H1 (cell line): ENCODE measurements around the gene JAG2. TPM values are rescaled to one million over a fixed set of nuclear protein-coding genes. Genes with fewer than 3 reads are reported as not detected.

ENCODE experiments used
- CTCF ChIA-PET: fragments of 300-600 bp; sonication (Branson Sonifier 250); formaldehyde crosslinking; loops from one replicate; lab custom pipeline; 2021; ENCODE audit not compliant: partially characterized antibody; lab: Charles Lee
- POLR2A ChIA-PET: fragments of 300-600 bp; sonication (Branson Sonifier 250); formaldehyde crosslinking; loops from one replicate; lab custom pipeline; 2021; ENCODE audit warnings: inconsistent platforms; ENCODE audit not compliant: partially characterized antibody; lab: Charles Lee
- DNase-seq, 2 experiments: peaks; one replicate each; pipeline versions ENCODE4 v3.0.0 to v3.0.0-alpha.2; 2010 to 2022; ENCODE audit warnings: low spot score in 2 of 2, low read depth in 1 of 2, mixed read lengths in 1 of 2
- FAIRE-seq: peaks from 2 replicates; lab custom pipeline; 2011; peaks lifted over from hg19 to GRCh38; lab: Jason Lieb, UNC
- H2AFZ ChIP-seq: 2 replicates; pipeline ENCODE4 v1.8.1; 2012; ENCODE audit warnings: low read length, inconsistent platforms
- H2AK5ac ChIP-seq: 2 replicates; pipeline ENCODE4 v1.6.1; 2013; ENCODE audit warnings: low read depth, low read length
- H2BK120ac ChIP-seq: replicated peaks from 2 replicates; pipeline ENCODE3; 2013; ENCODE audit warnings: low read depth, low read length, inconsistent platforms
- H2BK12ac ChIP-seq: 2 replicates; pipeline ENCODE4 v1.6.1; 2013; ENCODE audit warnings: low read depth, low read length
- H2BK15ac ChIP-seq: 2 replicates; pipeline ENCODE4 v1.6.1; 2013; ENCODE audit warnings: low read length
- H2BK20ac ChIP-seq: 2 replicates; pipeline ENCODE4 v1.6.1; 2013; ENCODE audit warnings: low read length
- H2BK5ac ChIP-seq: 2 replicates; pipeline ENCODE4 v1.6.1; 2013; ENCODE audit warnings: low read depth, low read length
- H3K14ac ChIP-seq: 2 replicates; pipeline ENCODE4 v1.6.1; 2013; ENCODE audit warnings: inconsistent platforms; ENCODE audit not compliant: insufficient read length
- H3K18ac ChIP-seq: 2 replicates; pipeline ENCODE4 v1.6.1; 2013; ENCODE audit warnings: low read length; ENCODE audit errors: extremely low read depth
- H3K23ac ChIP-seq: 2 replicates; pipeline ENCODE4 v1.6.1; 2013; ENCODE audit warnings: inconsistent platforms; ENCODE audit not compliant: insufficient read length
- H3K23me2 ChIP-seq: 2 replicates; pipeline ENCODE4 v1.6.1; 2013; ENCODE audit warnings: low read depth, low read length
- H3K27ac ChIP-seq: 2 replicates; pipeline ENCODE4 v1.6.1; 2011; ENCODE audit warnings: low read depth, low read length, inconsistent platforms
- H3K27me3 ChIP-seq, 4 experiments: replicated peaks in 1 of 4; 1 replicate in 1 of 4; 2 replicates in 3 of 4; pipeline versions ENCODE4 v1.6.1 to v1.8.1; 2011 to 2013; ENCODE audit warnings: low read length in 3 of 4, mild to moderate bottlenecking in 3 of 4, inconsistent platforms in 2 of 4, mixed read lengths in 2 of 4, moderate library complexity in 1 of 4; ENCODE audit not compliant: control insufficient read depth in 3 of 4, insufficient read depth in 3 of 4; ENCODE audit errors: extremely low read depth in 1 of 4
- H3K36me3 ChIP-seq, 4 experiments: 2 replicates each; pipeline versions ENCODE4 v1.6.1 to v1.8.1; 2011 to 2013; ENCODE audit warnings: mild to moderate bottlenecking in 4 of 4, low read length in 3 of 4, moderate library complexity in 2 of 4, control low read depth in 1 of 4, inconsistent platforms in 1 of 4; ENCODE audit not compliant: insufficient read depth in 4 of 4, control insufficient read depth in 2 of 4
- H3K4ac ChIP-seq: replicated peaks from 2 replicates; pipeline ENCODE3; 2013; ENCODE audit warnings: low read length, low read depth, mixed read lengths, inconsistent platforms; ENCODE audit not compliant: insufficient read length
- H3K4me1 ChIP-seq, 4 experiments: replicated peaks in 1 of 4; 1 replicate in 1 of 4; 2 replicates in 3 of 4; pipeline versions ENCODE4 v1.6.1 to v1.8.1; 2011 to 2013; ENCODE audit warnings: low read length in 3 of 4, inconsistent platforms in 2 of 4, mixed read lengths in 1 of 4; ENCODE audit not compliant: insufficient read depth in 4 of 4, control insufficient read depth in 3 of 4
- H3K4me2 ChIP-seq, 2 experiments: 2 replicates each; pipeline versions ENCODE4 v1.6.1 to v1.8.1; 2011 to 2013; ENCODE audit warnings: low read depth in 2 of 2, low read length in 2 of 2, control low read depth in 1 of 2, inconsistent platforms in 1 of 2, mild to moderate bottlenecking in 1 of 2; ENCODE audit not compliant: insufficient read depth in 1 of 2
- H3K4me3 ChIP-seq, 4 experiments: fragments of 200-600, 300-600 bp in 1 of 4; sonication (generic), shearing (Covaris generic), sonication (Bioruptor Twin) in 1 of 4; 2 replicates each; pipeline versions ENCODE4 v1.5.1 to v1.8.1; 2011 to 2016; ENCODE audit warnings: low read length in 4 of 4, low read depth in 3 of 4, control low read depth in 2 of 4, inconsistent platforms in 2 of 4, mild to moderate bottlenecking in 2 of 4, mixed read lengths in 1 of 4, moderate library complexity in 1 of 4; ENCODE audit not compliant: insufficient read depth in 2 of 4; ENCODE audit errors: extremely low read depth in 1 of 4
- H3K56ac ChIP-seq: replicated peaks from 2 replicates; pipeline ENCODE3; 2013; ENCODE audit warnings: low read depth, mild to moderate bottlenecking, mixed read lengths, low read length, inconsistent platforms; ENCODE audit not compliant: insufficient read length
- H3K79me1 ChIP-seq: 2 replicates; pipeline ENCODE4 v1.6.1; 2013; ENCODE audit warnings: low read depth, low read length, control low read depth
- H3K79me2 ChIP-seq, 2 experiments: 2 replicates each; pipeline versions ENCODE4 v1.6.1 to v1.8.1; 2012 to 2013; ENCODE audit warnings: low read length in 2 of 2, mild to moderate bottlenecking in 2 of 2, inconsistent platforms in 1 of 2; ENCODE audit not compliant: insufficient read depth in 2 of 2, control insufficient read depth in 1 of 2
- H3K9ac ChIP-seq, 4 experiments: replicated peaks in 1 of 4; 1 replicate in 1 of 4; 2 replicates in 3 of 4; pipeline versions ENCODE4 v1.6.1 to v1.8.1; 2011 to 2013; ENCODE audit warnings: low read depth in 3 of 4, low read length in 3 of 4, control low read depth in 2 of 4, mild to moderate bottlenecking in 2 of 4, moderate library complexity in 2 of 4, inconsistent platforms in 1 of 4; ENCODE audit errors: extremely low read depth in 1 of 4
- H3K9me3 ChIP-seq, 2 experiments: 2 replicates each; pipeline versions ENCODE4 v1.6.1 to v1.8.1; 2012 to 2013; ENCODE audit warnings: mild to moderate bottlenecking in 2 of 2, moderate library complexity in 2 of 2, control low read depth in 1 of 2, inconsistent platforms in 1 of 2, low read depth in 1 of 2, low read length in 1 of 2, mixed read lengths in 1 of 2; ENCODE audit not compliant: insufficient read depth in 2 of 2
- H4K20me1 ChIP-seq, 2 experiments: replicated peaks in 1 of 2; 2 replicates each; pipeline versions ENCODE3 to v1.8.1; 2011 to 2013; ENCODE audit warnings: inconsistent platforms in 2 of 2, low read length in 2 of 2, mild to moderate bottlenecking in 1 of 2; ENCODE audit not compliant: insufficient read depth in 2 of 2, control insufficient read depth in 1 of 2
- H4K5ac ChIP-seq: 2 replicates; pipeline ENCODE4 v1.6.1; 2013; ENCODE audit warnings: low read length, low read depth, mixed read lengths, inconsistent platforms; ENCODE audit not compliant: insufficient read length
- H4K8ac ChIP-seq: 2 replicates; pipeline ENCODE4 v1.8.0; 2013; ENCODE audit warnings: mild to moderate bottlenecking, moderate library complexity, low read length, inconsistent platforms; ENCODE audit not compliant: insufficient read depth; ENCODE audit errors: extremely low read depth
- H4K91ac ChIP-seq: replicated peaks from 2 replicates; pipeline ENCODE3; 2013; ENCODE audit warnings: low read length, mixed read lengths, inconsistent platforms; ENCODE audit not compliant: insufficient read length
- ASH2L ChIP-seq: fragments of 200-600, 300-600 bp; sonication (generic); IDR thresholded peaks from one replicate; pipeline ENCODE4 v1.7.1; 2017; ENCODE audit warnings: low read length
- CBX8 ChIP-seq: fragments of 300-800, 300-1000 bp; sonication (generic); IDR thresholded peaks from 2 replicates; pipeline ENCODE4 v1.7.1; 2016; ENCODE audit warnings: low read depth, low read length, borderline replicate concordance
- RXRA ChIP-seq: IDR thresholded peaks from 2 replicates; pipeline ENCODE4 v1.6.1; 2011; ENCODE audit warnings: low read depth, mild to moderate bottlenecking, low read length, moderate library complexity; ENCODE audit not compliant: insufficient read depth
- SIRT6 ChIP-seq: IDR thresholded peaks from one replicate; pipeline ENCODE4 v1.7.1; 2012; ENCODE audit warnings: low read length, inconsistent platforms
- SP1 ChIP-seq: IDR thresholded peaks from 2 replicates; pipeline ENCODE4 v1.6.1; 2011; ENCODE audit warnings: low read depth, low read length
- WGBS, 2 experiments: shearing (Covaris generic) in 1 of 2; methylation state at CpG; one replicate each; pipeline versions ENCODE4 v1.1.6 to v1.1.7; 2013 to 2015; ENCODE audit warnings: low lambda C conversion rate in 2 of 2, mixed read lengths in 2 of 2, inconsistent platforms in 1 of 2, low coverage in 1 of 2, missing lambda C conversion rate in 1 of 2; ENCODE audit not compliant: insufficient replicate concordance in 2 of 2, insufficient coverage in 1 of 2, insufficient read length in 1 of 2; ENCODE audit errors: extremely low coverage in 1 of 2, missing lambda C conversion rate in 1 of 2; 5-methylcytosine and 5-hydroxymethylcytosine counted together
- polyA plus RNA-seq, 7 experiments: library from polyadenylated mRNA; depleted of rRNA in 3 of 7; stranded (reverse) in 5 of 7; unstranded in 2 of 7; fragments of >200 nt in 5 of 7; fragments of 200-250 nt in 2 of 7; gene quantifications; 1 replicate in 5 of 7; 2 replicates in 1 of 7; 4 replicates in 1 of 7; pipeline versions ENCODE4 v1.2.1 to v1.2.3, GENCODE V29; 2011 to 2013; ENCODE audit warnings: missing spikeins in 2 of 7, mixed read lengths in 2 of 7
- total RNA-seq: library from RNA; stranded (reverse); fragmentation: NEBNext Ultra II Directional; extraction: Animal tissue kit (Norgen Biotek cat#: 25700); gene quantifications from 2 replicates; pipeline ENCODE4 v1.2.1, GENCODE V29; 2021

JAG2 gene
- total and polyA plus RNA-seq, 2 of the 8 experiments (the other 6 are each of a cell fraction or from before 2014, with no cell fraction given) = 2.8 to 6.2 TPM

GRCh38 chr14:105207996-105208737 lies 39.6 kb upstream of the JAG2 start:
- Histone ChIP-seq H4K20me1 (peaks cover 3 to 10% of the 10 kb centered on the region in 2 experiments), H3K27me3 (peaks cover 0 to under 1% (median 0%) of the 10 kb centered on the region in 4 experiments; a peak in 2 of 7 replicates), H3K36me3 (no peaks in the 10 kb centered on the region), H4K8ac (no peak overlapping the region), H2AFZ (no peak overlapping the region), H2BK20ac (no peak overlapping the region), H2BK12ac (no peak overlapping the region), H2BK15ac (no peak overlapping the region), H2AK5ac (no peak overlapping the region), H3K18ac (no peak overlapping the region), H3K4me1 (peaks cover 0 to 4% (median 0%) of the 10 kb centered on the region in 4 experiments; a peak in 1 of 7 replicates), H3K4me2 (no peak overlapping the region), H3K23me2 (no peaks in the 10 kb centered on the region), H3K23ac (no peak overlapping the region), H4K5ac (no peak overlapping the region), H3K27ac (no peak overlapping the region), H3K56ac (no peak overlapping the region), H3K4me3 (no peak overlapping the region), H3K9me3 (no peaks in the 10 kb centered on the region), H4K91ac (no peak overlapping the region), H3K9ac (no peak overlapping the region), H3K79me2 (no peaks in the 10 kb centered on the region), H3K14ac (no peak overlapping the region), H2BK5ac (no peak overlapping the region), H3K79me1 (no peaks in the 10 kb centered on the region), H2BK120ac (no peak overlapping the region), H3K4ac (no peak overlapping the region)
- FAIRE-seq = no peak
- ChIA-PET CTCF (interaction anchor here (1.0 to 1.4 kb wide), 4 partner anchors 16 to 148 kb away, joined by 3 to 9 read pairs (median 4); no protein-coding TSS in a partner anchor), POLR2A (no interaction called here)
- 88% methylated on average over 19 of the region's 25 CpGs; no CpG with 5 or more reads in 1 of the 2 experiments for WGBS, 2 experiments
- DNase-seq = no peak
- TF ChIP-seq RXRA (no peak), CBX8 (no peak), SIRT6 (no peak), SP1 (no peak), ASH2L (no peak)
